ENCODE results near the gene CARS1. TPM values are rescaled to one million over a fixed set of nuclear protein-coding genes. Genes with fewer than 3 reads are reported as not detected.

The CARS1 gene
- total and polyA plus RNA-seq, 10 of the 15 experiments (the other 5 are each of a cell fraction or from before 2014, with no cell fraction given) = 7.8 to 60.6 (median 45.7) TPM

DNA sequence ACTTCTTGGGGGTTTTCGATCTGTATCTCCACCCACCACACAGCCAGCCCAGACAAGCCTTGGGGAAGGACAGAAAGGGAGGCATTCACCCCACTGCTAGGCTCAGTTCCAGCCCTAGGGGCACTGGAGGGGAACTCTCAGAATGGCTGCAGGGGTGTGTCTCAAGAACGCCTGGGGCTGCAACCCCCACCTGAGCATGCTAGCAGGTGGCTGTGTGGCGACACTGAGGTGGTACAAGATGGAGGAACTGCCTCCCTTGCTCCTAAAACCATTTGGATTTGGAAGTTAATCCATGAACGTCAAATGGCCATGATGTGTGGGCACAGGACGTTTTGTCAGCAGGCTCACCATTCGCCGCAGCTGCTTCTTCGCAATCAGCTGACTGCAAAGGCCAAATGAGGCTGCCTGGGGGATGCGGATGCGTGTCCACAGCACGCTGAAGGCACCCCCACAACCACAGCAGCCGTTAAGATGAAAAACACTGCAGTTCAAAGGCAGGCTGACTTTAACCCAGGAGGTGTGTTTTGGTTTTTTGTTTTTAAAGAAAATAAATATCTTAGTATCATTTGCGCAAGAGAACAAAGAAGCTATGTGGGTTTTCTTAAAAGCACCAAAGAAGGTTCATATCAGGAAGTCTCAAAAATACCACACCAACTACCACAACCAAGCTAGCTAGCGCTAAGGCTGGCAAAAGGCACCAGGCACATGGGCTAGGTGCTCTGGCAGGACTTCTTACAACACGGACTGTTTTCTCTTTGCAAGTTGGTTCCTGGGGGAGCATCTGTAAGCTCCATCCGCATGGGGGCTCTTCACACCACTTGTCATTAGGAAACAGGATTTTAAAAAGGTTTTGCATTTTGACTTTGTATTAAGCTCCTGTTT is 42.9 kb downstream of the CARS1 start (continued):
- TF ChIP-seq REST (IDR thresholded peaks at IDR 0.05; ENCODE audit: low read depth, low read length) (no peak), IKZF1 (conservative IDR thresholded peaks at IDR 0.05) (peak; percentile 59; the same call in 1 of the 2 replicates), PAX5 (IDR thresholded peaks at IDR 0.05; ENCODE audit: borderline replicate concordance, low read depth, low read length) (0 out of 2 replicates have a peak, but pooled peaks have one; percentile 13), BCL11A (IDR thresholded peaks at IDR 0.05; ENCODE audit: low read depth, low read length) (no peak), HDAC6 (IDR thresholded peaks at IDR 0.05; ENCODE audit: unreplicated experiment) (no peak), RELA (IDR thresholded peaks at IDR 0.05; ENCODE audit: borderline replicate concordance, partially characterized antibody) (peak; percentile 69), E4F1 (IDR thresholded peaks at IDR 0.05; ENCODE audit: borderline replicate concordance, partially characterized antibody) (no peak), TBL1XR1 (IDR thresholded peaks at IDR 0.05; ENCODE audit: low read depth, low read length) (no peak), IKZF2 (IDR thresholded peaks at IDR 0.05) (peak in 1 of 2 experiments; percentile 33; a peak in 1 of 4 replicates), SMARCA5 (IDR thresholded peaks at IDR 0.05) (no peak), SRF (IDR thresholded peaks at IDR 0.05; ENCODE audit: low read depth in 2 of 2, low read length in 2 of 2) (no peak), ATF7 (IDR thresholded peaks at IDR 0.05; ENCODE audit: low read depth) (no peak), NFXL1 (IDR thresholded peaks at IDR 0.05; ENCODE audit: borderline replicate concordance) (no peak), RUNX3 (IDR thresholded peaks at IDR 0.05; ENCODE audit: low read length) (no peak), SIN3A (IDR thresholded peaks at IDR 0.05; ENCODE audit: low read depth, low read length) (no peak), EGR1 (IDR thresholded peaks at IDR 0.05; ENCODE audit: borderline replicate concordance in 1 of 2, low read depth in 2 of 2, low read length in 2 of 2) (peak in 1 of 2 experiments; percentile 15; a peak in 1 of 3 replicates)
- TF ChIP-seq, protein P1, sequence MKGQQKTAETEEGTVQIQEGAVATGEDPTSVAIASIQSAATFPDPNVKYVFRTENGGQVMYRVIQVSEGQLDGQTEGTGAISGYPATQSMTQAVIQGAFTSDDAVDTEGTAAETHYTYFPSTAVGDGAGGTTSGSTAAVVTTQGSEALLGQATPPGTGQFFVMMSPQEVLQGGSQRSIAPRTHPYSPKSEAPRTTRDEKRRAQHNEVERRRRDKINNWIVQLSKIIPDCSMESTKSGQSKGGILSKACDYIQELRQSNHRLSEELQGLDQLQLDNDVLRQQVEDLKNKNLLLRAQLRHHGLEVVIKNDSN (IDR thresholded peaks at IDR 0.05; ENCODE audit: borderline replicate concordance, extremely low read length, insufficient read depth, low read depth, low read length) = no peak
- TF ChIP-seq, protein P2, sequence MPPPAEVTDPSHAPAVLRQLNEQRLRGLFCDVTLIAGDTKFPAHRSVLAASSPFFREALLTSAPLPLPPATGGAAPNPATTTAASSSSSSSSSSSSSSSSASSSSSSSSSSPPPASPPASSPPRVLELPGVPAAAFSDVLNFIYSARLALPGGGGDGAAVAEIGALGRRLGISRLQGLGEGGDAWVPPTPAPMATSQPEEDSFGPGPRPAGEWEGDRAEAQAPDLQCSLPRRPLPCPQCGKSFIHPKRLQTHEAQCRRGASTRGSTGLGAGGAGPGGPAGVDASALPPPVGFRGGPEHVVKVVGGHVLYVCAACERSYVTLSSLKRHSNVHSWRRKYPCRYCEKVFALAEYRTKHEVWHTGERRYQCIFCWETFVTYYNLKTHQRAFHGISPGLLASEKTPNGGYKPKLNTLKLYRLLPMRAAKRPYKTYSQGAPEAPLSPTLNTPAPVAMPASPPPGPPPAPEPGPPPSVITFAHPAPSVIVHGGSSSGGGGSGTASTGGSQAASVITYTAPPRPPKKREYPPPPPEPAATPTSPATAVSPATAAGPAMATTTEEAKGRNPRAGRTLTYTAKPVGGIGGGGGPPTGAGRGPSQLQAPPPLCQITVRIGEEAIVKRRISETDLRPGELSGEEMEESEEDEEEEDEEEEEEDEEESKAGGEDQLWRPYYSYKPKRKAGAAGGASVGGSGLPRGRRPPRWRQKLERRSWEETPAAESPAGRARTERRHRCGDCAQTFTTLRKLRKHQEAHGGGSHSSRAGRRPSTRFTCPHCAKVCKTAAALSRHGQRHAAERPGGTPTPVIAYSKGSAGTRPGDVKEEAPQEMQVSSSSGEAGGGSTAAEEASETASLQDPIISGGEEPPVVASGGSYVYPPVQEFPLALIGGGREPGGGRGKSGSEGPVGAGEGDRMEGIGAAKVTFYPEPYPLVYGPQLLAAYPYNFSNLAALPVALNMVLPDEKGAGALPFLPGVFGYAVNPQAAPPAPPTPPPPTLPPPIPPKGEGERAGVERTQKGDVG (CRISPR knock-in tag; IDR thresholded peaks at IDR 0.05) = no peak

Data from GM12878 (cell line).